GM19099 (cell line): Measurements from ENCODE around the gene SPAG16.

ENCODE experiments used
- POLR2A ChIP-seq: IDR thresholded peaks from 3 replicates; pipeline ENCODE4 v1.6.1; 2011; ENCODE audit warnings: low read depth; ENCODE audit not compliant: insufficient read length; ENCODE audit errors: extremely low read depth

Gene SPAG16

DNA sequence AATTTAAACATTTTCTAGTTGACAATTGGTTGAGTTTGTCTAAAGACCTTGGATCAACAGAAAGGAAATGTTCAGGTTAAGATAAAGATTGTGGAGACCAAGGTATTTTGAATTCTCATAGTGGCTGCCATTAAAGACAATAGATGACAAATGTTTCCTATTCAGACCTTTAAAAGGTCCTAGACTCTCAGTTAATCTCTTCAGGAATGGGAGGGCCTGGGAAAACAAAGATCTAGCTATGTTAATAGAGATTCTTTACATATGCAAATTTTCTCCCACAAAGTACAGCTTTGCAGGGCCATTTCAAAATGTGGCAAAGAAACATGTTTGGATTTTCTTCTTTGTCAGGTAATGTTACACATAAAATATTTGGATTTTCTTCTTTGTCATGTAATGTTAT, 403.9 kb downstream of the SPAG16 start:
- no peak for TF ChIP-seq POLR2A

DNA sequence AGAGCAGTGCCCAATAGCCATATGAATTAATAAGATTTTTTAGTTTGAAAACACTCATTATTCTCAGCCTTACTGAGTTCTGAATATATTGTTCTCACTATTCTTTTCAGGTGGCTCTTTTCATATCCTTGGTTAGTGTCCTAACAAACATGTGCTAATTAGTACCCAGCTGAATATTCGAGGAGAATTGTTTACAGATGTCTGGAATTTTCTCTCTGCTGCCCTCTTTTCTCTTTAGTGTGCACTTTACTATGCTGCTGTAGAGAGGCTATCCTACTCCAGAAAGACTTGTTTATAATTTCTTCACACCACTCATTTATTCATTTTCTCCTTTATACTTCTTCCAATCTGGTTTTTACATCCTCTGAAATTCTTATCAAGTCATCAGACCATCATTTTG, 405.3 kb downstream of the SPAG16 start:
- no peak for TF ChIP-seq POLR2A

DNA sequence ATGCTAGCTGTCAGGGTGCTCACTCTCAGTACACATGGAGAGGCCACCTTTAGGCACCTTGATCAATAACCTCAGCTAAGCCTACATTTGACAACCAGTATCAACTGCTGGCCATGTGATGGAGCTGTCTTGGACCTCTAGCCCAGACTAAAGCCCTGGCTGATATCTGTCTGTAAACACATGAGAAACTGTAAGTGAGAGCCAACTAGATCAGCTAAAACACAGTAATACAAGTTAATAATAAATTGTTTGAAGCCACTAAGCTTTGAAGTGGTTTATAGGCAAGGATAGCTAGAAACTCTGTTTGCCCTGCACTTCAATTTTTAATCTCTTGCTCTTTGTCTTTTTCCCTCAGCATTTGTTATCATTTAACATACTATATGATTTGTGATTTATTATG, 407.1 kb downstream of the SPAG16 start:
- no peak for TF ChIP-seq POLR2A

DNA sequence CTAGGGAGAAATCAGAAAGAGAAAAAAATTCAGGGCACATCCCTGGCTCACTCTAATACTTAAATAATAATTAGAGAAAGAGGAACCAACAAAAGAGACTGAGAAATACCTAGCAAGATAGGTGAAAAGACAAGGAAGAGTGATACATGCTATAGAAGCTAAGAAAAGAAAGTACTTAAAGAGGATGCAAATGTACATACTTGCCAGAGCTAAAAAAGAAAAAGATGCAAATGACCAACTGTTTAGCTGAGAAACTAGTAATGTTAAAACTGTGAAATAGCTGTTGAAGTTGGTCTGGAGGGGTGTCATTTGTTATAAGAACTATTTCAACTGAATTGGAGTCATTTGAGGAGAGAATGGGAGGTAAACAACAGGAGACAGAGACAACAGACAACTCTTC, 412.2 kb downstream of the SPAG16 start:
- TF ChIP-seq POLR2A, result no peak

DNA sequence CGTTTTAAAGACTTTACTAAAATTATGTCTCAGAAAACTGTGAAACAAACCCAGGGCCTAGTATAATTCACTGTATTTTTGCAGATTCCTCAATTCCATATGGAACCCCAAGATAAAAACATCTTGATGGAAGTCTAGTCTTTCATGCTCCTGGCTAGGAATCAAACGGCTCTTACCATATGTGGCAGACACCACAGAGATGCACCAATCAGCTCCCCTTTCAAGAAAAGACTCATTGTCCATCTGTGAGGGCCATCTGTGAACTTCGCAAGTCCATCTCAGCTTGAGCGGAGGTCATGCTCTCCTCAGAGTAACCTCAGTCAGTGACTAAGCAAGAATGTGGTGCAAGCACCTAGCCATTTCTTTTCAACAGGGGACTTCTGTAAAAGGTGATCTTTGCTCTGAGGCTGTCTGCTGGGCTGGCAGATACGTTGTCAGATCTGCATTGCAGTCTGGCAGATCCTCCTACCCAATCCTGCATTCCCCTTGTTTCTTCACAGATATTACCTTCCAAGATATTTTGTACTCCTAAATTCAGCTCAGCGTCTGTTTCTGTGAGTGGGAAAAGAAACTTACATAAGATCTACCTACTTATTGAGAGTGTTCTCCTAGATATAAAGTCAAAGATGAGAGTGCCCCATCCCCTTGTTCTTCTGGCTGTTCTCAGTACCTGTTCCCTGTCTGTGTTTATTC, 419.3 kb downstream of the SPAG16 start:
- no peak for TF ChIP-seq POLR2A

DNA sequence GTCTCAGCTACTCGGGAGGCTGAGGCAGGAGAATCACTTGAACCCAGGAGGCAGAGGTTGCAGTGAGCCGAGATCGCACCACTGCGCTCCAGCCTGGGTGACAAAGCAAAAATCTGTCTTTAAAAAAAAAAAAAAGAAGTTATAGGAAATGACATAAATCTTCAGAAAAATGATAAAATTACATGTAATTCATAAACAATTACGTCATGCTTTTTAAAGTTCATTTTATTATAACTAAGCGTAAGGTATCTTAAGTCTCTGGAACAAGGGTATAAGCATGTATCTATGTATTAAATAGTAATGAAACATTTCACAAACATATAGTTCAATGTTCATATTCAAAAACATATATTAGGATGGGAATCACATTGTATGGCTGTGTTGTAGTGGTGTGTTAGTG, 425.9 kb downstream of the SPAG16 start:
- no peak for TF ChIP-seq POLR2A

DNA sequence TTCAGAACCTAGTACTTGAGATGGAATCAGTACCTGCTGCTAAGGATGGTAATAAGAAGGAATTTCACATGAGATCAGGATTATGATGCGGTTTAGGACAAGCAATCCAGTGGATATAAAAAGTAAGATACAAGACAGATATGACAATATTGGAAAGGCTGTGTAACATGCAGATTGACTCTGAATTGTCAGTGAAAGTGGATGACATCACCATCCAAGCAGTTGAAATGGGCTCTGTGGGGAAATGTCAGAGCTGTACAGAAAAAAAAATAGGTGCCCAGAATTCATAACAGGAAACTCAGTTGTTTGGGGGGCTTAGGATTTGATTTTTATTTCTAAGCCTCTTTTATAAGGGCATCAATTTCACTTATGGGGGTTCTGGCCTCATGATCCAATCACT, 438.3 kb downstream of the SPAG16 start:
- no peak for TF ChIP-seq POLR2A

- TF ChIP-seq POLR2A, result no peak
These were observed 438.8 kb downstream of the SPAG16 start for GRCh38 chr2:213723041-213723560.

DNA sequence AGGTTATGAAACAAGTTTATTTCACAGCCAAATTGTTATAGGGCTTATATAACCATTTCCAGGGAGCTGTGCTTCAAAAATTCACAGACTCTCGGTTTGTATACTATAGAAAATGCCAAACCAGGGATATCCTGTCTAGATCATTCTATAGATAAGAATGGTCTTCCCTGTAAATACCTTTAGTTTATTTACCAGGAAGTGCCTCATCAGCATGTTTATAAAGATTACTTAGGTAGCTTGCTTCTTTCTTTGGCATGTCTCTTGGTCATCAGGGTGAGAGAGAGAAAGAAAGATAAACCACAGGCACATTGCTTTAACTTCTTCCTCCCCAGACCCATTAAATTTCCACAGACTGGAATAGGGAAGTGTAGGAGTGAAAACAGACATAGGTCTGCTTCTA, 439.4 kb downstream of the SPAG16 start:
- TF ChIP-seq POLR2A, result no peak

DNA sequence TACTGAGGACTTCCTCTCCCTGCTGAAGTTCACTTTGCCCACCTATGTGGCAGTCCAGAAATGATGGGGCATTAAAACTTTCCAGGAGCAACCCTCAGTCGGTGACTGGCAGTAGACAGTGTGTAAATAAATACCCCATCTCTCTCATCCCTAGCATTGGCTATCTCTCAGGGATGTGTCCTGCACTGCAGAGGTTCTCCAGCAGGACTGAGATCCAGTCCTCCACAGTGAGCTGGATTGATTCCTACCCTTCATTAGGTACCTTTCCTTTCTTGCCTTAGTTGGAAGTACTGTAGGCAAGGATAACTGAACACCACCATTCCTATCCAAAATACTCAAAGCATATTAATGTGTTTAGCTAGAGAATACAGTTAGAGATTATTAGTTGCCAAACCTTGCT, 441.8 kb downstream of the SPAG16 start:
- TF ChIP-seq POLR2A, result no peak

- no peak for TF ChIP-seq POLR2A
These were observed 449.6 kb downstream of the SPAG16 start for GRCh38 chr2:213733893-213734292.

DNA sequence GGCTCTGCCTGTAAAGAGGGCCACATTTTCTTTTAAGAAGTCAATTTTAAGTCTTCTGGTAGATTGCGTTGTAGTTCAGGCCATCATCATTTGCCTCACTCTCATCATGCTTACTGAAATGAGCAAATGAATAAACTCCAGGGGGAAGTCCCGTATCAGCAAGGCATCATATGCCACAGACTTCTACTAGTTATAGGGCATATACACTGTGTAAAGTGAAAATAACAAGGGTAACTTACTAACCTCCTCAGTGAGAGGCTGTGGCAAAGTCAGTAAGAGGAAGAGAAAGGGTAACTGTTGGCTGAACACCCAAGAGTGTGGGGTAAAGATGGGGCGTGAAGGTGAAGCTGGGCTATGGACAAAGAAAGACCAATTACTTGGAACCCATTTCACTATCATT, 456.2 kb downstream of the SPAG16 start:
- no peak for TF ChIP-seq POLR2A

DNA sequence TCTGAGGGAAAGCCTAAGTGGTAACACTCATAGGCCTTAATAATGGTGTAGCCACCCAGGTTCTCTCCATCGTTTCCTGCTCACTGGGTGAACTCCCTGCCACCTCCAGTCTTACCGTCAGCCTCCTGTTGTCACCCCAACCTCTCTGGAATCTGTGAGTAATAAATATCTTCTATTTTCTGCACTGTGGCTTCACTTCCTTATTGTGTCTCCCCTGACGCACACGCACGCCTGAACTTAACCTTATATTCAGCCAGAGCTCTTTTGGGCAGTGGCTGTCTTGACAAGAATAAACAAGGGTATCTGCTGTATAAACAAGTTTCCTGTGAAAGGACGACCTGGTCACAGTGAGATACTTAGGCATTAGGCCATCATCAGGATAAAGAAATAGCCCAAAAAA, 467.2 kb downstream of the SPAG16 start:
- TF ChIP-seq POLR2A, result no peak

GRCh38 chr2:213752575-213752974, 468.3 kb downstream of the SPAG16 start:
- no peak for TF ChIP-seq POLR2A

- no peak for TF ChIP-seq POLR2A
These were observed 473.3 kb downstream of the SPAG16 start for GRCh38 chr2:213757525-213757924.

GRCh38 chr2:213763354-213763753, 479.1 kb downstream of the SPAG16 start:
- no peak for TF ChIP-seq POLR2A

DNA sequence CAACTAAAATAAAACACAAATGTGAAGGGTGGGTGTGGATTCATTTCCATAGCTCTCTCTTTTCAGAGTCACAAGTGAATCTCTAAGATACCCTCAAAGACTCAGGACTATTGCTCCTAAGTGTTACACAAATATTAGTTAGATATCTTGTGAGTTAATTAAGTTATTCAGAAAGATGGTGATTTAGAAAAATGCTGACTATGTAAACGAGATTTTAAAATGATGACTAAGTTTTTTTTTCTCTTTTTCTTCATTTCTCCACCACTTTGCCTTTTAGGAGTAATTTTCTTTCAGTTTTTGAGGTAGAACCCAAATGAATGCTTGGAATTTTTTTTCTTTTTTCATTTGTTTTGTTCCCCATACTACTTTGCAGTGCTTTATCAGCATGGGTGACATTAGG, 479.7 kb downstream of the SPAG16 start:
- TF ChIP-seq POLR2A, result no peak
